Suprapubic skin (tissue), 4 donors: ENCODE measurements around the gene CACNA1A.

ENCODE experiments used
- EP300 ChIP-seq: sonication (generic); formaldehyde crosslinking; IDR thresholded peaks from one replicate; pipeline ENCODE4 v1.6.1; 2017; ENCODE audit warnings: antibody characterized with exemption
- POLR2A ChIP-seq, 2 donors: fragments of 450-650 bp; IDR thresholded peaks; one replicate each; pipeline ENCODE4 v1.6.1; 2017; ENCODE audit warnings: antibody characterized with exemption in 2 of 2, mild to moderate bottlenecking in 2 of 2, moderate library complexity in 2 of 2
- POLR2AphosphoS5 ChIP-seq, 3 donors: sonication (generic); formaldehyde crosslinking; IDR thresholded peaks; one replicate each; pipeline ENCODE4 v1.6.1; 2017; ENCODE audit warnings: antibody characterized with exemption in 3 of 3
- TF ChIP-seq, protein P1 (sequence below), 2 donors: fragments of 200-600 bp in 1 of 2; fragments of 450-650 bp in 1 of 2; sonication (generic) in 1 of 2; IDR thresholded peaks; one replicate each; pipeline ENCODE4 v1.5.1; 2016 to 2019; ENCODE audit warnings: antibody characterized with exemption in 2 of 2, mild to moderate bottlenecking in 1 of 2, moderate library complexity in 1 of 2

DNA sequence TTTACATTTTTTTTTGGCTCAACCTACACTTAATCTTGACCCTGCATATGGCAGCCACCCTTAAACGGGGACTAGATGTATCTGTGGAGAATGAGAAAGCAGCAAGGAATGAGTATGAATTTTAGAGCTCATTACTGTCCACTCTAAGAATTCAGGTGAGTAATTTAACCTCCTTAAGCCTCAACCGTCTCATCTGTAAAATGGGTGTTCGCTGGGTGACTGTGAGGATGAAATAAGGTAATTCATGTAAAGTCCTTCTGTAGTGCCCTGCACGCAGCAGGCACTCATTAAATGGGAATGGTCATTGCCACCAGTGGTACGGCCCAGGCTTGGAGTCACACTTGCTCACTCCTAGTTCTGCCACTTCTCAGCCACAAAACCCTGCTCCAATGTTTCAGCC, 135.3 kb downstream of the CACNA1A start:
- TF ChIP-seq, protein P1, sequence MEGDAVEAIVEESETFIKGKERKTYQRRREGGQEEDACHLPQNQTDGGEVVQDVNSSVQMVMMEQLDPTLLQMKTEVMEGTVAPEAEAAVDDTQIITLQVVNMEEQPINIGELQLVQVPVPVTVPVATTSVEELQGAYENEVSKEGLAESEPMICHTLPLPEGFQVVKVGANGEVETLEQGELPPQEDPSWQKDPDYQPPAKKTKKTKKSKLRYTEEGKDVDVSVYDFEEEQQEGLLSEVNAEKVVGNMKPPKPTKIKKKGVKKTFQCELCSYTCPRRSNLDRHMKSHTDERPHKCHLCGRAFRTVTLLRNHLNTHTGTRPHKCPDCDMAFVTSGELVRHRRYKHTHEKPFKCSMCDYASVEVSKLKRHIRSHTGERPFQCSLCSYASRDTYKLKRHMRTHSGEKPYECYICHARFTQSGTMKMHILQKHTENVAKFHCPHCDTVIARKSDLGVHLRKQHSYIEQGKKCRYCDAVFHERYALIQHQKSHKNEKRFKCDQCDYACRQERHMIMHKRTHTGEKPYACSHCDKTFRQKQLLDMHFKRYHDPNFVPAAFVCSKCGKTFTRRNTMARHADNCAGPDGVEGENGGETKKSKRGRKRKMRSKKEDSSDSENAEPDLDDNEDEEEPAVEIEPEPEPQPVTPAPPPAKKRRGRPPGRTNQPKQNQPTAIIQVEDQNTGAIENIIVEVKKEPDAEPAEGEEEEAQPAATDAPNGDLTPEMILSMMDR (IDR thresholded peaks at IDR 0.05) = no peak
- no peak for TF ChIP-seq POLR2A (IDR thresholded peaks at IDR 0.05)
- no peak for TF ChIP-seq EP300
- TF ChIP-seq POLR2AphosphoS5 (IDR thresholded peaks at IDR 0.05) = no peak
